HEK293 (cell line): ENCODE measurements around the gene ZFTA.

ENCODE experiments used
- CTCF ChIP-seq: fragments of 450-650 bp; formaldehyde crosslinking; IDR thresholded peaks from 2 replicates; pipeline ENCODE4 v1.5.1; 2016; ENCODE audit warnings: missing biosample characterization, missing genetic modification characterization
- HOXA7 ChIP-seq: sonication (generic); formaldehyde crosslinking; IDR thresholded peaks from 2 replicates; pipeline ENCODE4 v1.8.1; 2022; ENCODE audit warnings: missing genetic modification reagents, borderline replicate concordance
- PRDM2 ChIP-seq: fragments of 450-650 bp; formaldehyde crosslinking; IDR thresholded peaks from 2 replicates; pipeline ENCODE4 v1.5.1; 2016; ENCODE audit warnings: missing biosample characterization, missing genetic modification characterization, borderline replicate concordance
- SALL2 ChIP-seq: fragments of 450-650 bp; formaldehyde crosslinking; IDR thresholded peaks from 2 replicates; pipeline ENCODE4 v1.5.0; 2017; ENCODE audit warnings: missing biosample characterization, mild to moderate bottlenecking, missing genetic modification characterization, borderline replicate concordance
- SETDB1 ChIP-seq: IDR thresholded peaks from one replicate; pipeline ENCODE4 v1.6.1; 2017; ENCODE audit warnings: mild to moderate bottlenecking, low read length, moderate library complexity, mixed read lengths; ENCODE audit not compliant: insufficient read length
- WT1 ChIP-seq: fragments of 450-650 bp; formaldehyde crosslinking; IDR thresholded peaks from 2 replicates; pipeline ENCODE4 v1.5.1; 2016; ENCODE audit warnings: missing biosample characterization, missing genetic modification characterization
- ZBTB7A ChIP-seq: fragments of 450-650 bp; formaldehyde crosslinking; IDR thresholded peaks from 2 replicates; pipeline ENCODE4 v1.5.1; 2016; ENCODE audit warnings: low read depth, missing biosample characterization, missing genetic modification characterization
- ZNF211 ChIP-seq: fragments of 450-650 bp; formaldehyde crosslinking; IDR thresholded peaks from 2 replicates; pipeline ENCODE4 v1.5.1; 2016; ENCODE audit warnings: low read depth, missing biosample characterization, missing genetic modification characterization
- ZNF548 ChIP-seq: fragments of 450-650 bp; formaldehyde crosslinking; IDR thresholded peaks from 2 replicates; pipeline ENCODE4 v1.5.1; 2016; ENCODE audit warnings: missing biosample characterization, missing genetic modification characterization
- ZNF549 ChIP-seq: fragments of 450-650 bp; IDR thresholded peaks from 2 replicates; pipeline ENCODE4 v1.5.1; 2018; ENCODE audit warnings: missing biosample characterization, missing genetic modification characterization, mild to moderate bottlenecking, inconsistent platforms, moderate library complexity
- ZNF660 ChIP-seq: fragments of 450-650 bp; IDR thresholded peaks from 2 replicates; pipeline ENCODE4 v1.5.1; 2018; ENCODE audit warnings: missing biosample characterization, mild to moderate bottlenecking, missing genetic modification characterization
- ZNF837 ChIP-seq: fragments of 450-650 bp; formaldehyde crosslinking; IDR thresholded peaks from 2 replicates; pipeline ENCODE4 v1.5.1; 2016; ENCODE audit warnings: missing biosample characterization, missing genetic modification characterization
- TF ChIP-seq, protein P1 (sequence below): fragments of 450-650 bp; formaldehyde crosslinking; IDR thresholded peaks from 2 replicates; pipeline ENCODE4 v1.5.1; 2016; ENCODE audit warnings: missing biosample characterization, missing genetic modification characterization

GRCh38 chr11:63775191-63775590 is 6.6 kb upstream of the ZFTA start:
- TF ChIP-seq CTCF (tag by site-specific recombination) (no peak), WT1 (tag by site-specific recombination) (no peak), ZNF548 (no peak), SETDB1 (no peak), ZNF549 (no peak), PRDM2 (no peak), HOXA7 (no peak), ZNF211 (tag by site-specific recombination) (no peak), ZNF837 (tag by site-specific recombination) (no peak), ZNF660 (tag by site-specific recombination) (no peak), SALL2 (tag by site-specific recombination) (no peak), ZBTB7A (tag by site-specific recombination) (no peak)
- TF ChIP-seq, protein P1, sequence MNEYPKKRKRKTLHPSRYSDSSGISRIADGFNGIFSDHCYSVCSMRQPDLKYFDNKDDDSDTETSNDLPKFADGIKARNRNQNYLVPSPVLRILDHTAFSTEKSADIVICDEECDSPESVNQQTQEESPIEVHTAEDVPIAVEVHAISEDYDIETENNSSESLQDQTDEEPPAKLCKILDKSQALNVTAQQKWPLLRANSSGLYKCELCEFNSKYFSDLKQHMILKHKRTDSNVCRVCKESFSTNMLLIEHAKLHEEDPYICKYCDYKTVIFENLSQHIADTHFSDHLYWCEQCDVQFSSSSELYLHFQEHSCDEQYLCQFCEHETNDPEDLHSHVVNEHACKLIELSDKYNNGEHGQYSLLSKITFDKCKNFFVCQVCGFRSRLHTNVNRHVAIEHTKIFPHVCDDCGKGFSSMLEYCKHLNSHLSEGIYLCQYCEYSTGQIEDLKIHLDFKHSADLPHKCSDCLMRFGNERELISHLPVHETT, result no peak
